ENCODE data around the gene CTDSPL. TPM values are rescaled to one million over a fixed set of nuclear protein-coding genes. Genes with fewer than 3 reads are reported as not detected.

CTDSPL gene
- polyA plus RNA-seq, 1 of the 3 experiments (the other 2 are of a cell fraction) = 22.1 TPM

GRCh38 chr3:37949866-37950265, 88.2 kb downstream of the CTDSPL start (continued):
- TF ChIP-seq IRF3 (IDR thresholded peaks at IDR 0.05; ENCODE audit: low read depth, low read length) (no peak), USF2 (IDR thresholded peaks at IDR 0.05; ENCODE audit: borderline replicate concordance, low read depth, low read length) (no peak), TAF1 (IDR thresholded peaks at IDR 0.05; ENCODE audit: borderline replicate concordance, low read depth, low read length) (no peak), MXI1 (IDR thresholded peaks at IDR 0.05; ENCODE audit: low read depth, low read length) (no peak)

- H3K27ac ChIP-seq (ENCODE audit: low read depth in 2 of 2, low read length in 1 of 2) = no peak overlapping the region
- H3F3A ChIP-seq (replicated peaks; ENCODE audit: insufficient read depth) = no peaks in the 10 kb centered on the region
- no peaks in the 10 kb centered on the region for H3K9me3 ChIP-seq
- H3K27me3 ChIP-seq (ENCODE audit: insufficient read depth) = no peaks in the 10 kb centered on the region
- H3K4me1 ChIP-seq (ENCODE audit: control insufficient read depth in 1 of 2, insufficient read depth in 2 of 2, low read depth in 1 of 2, low read length in 1 of 2) = peaks cover 0 to 10% of the 10 kb centered on the region in 2 experiments; a peak in 2 of 4 replicates
- no peak overlapping the region for H3K4me3 ChIP-seq (ENCODE audit: low read depth in 2 of 2, low read length in 1 of 2)
- WGBS (ENCODE audit: low lambda C conversion rate) = 95% methylated on average over 1 of the region's 1 CpG
- no peak overlapping the region for H3K4me2 ChIP-seq
- H2AFZ ChIP-seq (ENCODE audit: low read depth) = no peak overlapping the region
- H3K79me2 ChIP-seq (ENCODE audit: insufficient read depth) = peaks cover 7% of the 10 kb centered on the region
- no peaks in the 10 kb centered on the region for H3K9me2 ChIP-seq
- no peak overlapping the region for H3K9ac ChIP-seq
- peaks cover 17 to 27% of the 10 kb centered on the region in 2 experiments for H3K36me3 ChIP-seq (replicated peaks in 1 of 2; ENCODE audit: control insufficient read depth in 1 of 2, insufficient read depth in 2 of 2, low read length in 1 of 2)
- ChIA-PET CTCF (interaction anchor here (1.1 to 3.8 kb wide), 3 partner anchors 22 to 86 kb away, joined by 3 to 14 read pairs (median 3); no protein-coding TSS in a partner anchor), POLR2A (no interaction called here)
- DNase-seq = no peak
- TF ChIP-seq SIN3A (IDR thresholded peaks at IDR 0.05; ENCODE audit: borderline replicate concordance, low read depth, low read length) (no peak), TCF12 (IDR thresholded peaks at IDR 0.05) (no peak), MXI1 (IDR thresholded peaks at IDR 0.05; ENCODE audit: low read depth, low read length) (no peak), TEAD4 (IDR thresholded peaks at IDR 0.05; ENCODE audit: borderline replicate concordance, insufficient read depth) (no peak), USF2 (IDR thresholded peaks at IDR 0.05; ENCODE audit: borderline replicate concordance, low read depth, low read length) (no peak), RCOR1 (IDR thresholded peaks at IDR 0.05; ENCODE audit: low read length) (no peak), RFX5 (IDR thresholded peaks at IDR 0.05; ENCODE audit: low read length) (no peak), IRF3 (IDR thresholded peaks at IDR 0.05; ENCODE audit: low read depth, low read length) (no peak), CTCF (IDR thresholded peaks at IDR 0.05) (no peak), FOSL2 (IDR thresholded peaks at IDR 0.05; ENCODE audit: borderline replicate concordance, low read depth) (no peak), PBX3 (IDR thresholded peaks at IDR 0.05) (no peak), NFIC (IDR thresholded peaks at IDR 0.05; ENCODE audit: borderline replicate concordance) (no peak)
- H4K20me1 ChIP-seq (ENCODE audit: insufficient read depth) = no peaks in the 10 kb centered on the region
Observed at GRCh38 chr3:37952564-37952963, 90.9 kb downstream of the CTDSPL start.

Measured in SK-N-SH (cell line).